Eye (tissue), 1 donor: ENCODE results near the gene SCUBE1.

Experiments
- DNase-seq: peaks from one replicate; pipeline ENCODE4 v3.0.0-alpha.2; 2015

SCUBE1 gene

DNA sequence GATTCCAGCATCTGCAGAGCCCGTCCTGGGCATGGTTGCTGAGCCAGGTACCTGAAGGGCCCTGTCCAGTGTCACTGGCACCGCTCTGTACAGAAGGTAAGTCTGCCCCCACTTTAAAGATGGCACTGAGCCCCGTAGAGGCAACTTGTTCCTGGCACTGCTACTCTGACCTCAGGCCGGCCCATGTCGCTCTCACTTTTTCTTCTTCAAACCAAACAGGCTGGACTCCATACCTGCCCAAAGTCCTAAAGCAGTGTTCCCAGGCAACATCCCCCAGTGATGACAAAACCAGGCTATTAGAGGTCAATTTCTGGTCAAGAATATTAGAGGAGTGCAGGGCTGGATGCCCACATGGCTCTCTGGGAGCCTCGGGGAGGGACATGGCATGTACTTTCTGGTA is 109.6 kb downstream of the SCUBE1 start:
- DNase-seq: no peak

DNA sequence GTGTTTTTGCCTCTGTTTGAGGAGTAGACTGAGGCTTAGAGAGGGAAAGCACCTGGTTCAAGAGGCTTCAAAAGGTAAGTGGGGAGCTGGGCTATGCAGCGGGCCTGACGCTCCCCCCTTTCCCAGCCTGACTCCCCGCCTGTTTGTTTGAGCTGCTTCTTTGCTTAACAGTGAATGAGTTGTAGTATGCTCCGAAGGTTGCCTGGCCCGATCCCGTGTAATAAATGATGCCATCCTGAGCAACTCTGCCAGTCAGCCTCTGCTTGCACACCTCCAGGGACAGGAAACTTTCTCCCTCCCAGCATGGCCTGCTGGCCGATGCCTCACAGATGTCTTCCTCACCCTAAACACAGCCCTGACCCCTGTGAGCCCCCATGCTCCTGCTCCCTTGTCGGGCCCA is 110.7 kb downstream of the SCUBE1 start:
- no peak for DNase-seq

DNA sequence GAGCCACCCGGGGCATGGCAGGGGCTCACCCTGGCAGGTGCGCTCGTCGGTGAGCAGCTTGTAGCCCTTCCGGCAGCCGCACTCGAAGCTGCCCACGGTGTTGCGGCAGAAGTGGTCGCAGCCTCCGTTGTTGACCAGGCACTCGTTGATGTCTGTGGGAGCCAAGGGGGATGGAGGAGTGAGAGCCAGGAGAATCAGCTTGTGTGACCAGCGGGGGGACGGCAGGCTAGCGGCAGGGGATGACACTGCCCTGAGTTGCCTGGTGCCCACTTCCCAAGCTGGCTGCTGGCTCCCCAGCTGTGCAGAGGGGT is 111.5 kb downstream of the SCUBE1 start:
- DNase-seq: no peak

DNA sequence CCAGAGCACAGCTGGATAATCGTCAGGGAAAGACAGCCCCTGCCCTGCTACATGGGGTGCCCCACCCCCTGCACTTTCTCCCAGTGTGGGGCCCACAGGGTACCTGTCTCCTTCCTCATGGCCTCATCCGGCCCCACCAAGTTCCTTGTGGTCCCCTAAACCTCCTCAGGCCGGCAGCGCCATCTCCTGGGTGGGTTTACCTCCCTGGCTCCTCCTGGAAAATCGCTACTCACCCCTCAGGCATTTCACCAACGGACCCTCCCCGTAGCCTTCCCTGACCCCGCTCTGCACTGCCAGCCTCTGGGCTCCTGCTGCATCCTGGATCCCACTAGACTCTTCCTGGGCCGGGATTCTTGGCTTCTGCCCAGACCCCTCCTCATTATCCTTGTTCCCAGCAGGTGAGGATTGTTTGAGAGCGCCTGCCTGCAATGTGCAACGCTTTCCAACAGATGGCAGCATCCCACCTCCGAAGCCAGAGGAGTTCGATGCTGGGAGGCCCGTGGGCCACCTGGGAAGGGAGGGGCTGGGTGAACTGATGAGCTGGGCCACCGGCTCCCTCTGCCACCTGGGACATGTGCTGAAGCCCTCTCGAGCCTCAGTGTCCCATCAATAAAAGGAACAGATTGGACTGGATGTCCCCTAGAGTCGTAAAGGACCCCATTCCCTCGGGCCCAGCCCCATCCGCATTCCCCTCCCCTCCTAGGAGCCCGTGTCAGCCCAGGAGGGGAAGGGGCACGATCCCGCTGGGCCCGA is 112.0 kb downstream of the SCUBE1 start:
- DNase-seq: peak; percentile 90

DNA sequence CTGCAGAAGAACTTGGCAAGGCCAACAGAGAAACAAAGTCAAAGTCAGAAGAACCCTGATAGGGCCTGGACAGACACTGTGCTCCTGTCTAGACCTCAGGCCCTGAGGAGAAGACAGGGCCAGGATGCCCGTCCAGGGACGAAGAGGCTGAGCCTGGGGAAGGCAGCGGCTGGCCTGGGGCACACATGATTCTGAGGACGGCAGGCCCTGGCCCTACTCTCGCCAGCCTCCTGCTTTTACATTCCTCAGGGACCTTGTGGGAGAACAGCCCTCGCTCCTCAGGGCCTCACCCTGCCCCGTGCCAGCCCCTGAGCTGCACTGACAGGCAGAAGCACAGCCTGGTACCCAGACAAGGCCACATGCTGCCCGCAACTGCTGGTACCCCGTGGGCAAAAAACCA is 112.6 kb downstream of the SCUBE1 start:
- no peak for DNase-seq

DNA sequence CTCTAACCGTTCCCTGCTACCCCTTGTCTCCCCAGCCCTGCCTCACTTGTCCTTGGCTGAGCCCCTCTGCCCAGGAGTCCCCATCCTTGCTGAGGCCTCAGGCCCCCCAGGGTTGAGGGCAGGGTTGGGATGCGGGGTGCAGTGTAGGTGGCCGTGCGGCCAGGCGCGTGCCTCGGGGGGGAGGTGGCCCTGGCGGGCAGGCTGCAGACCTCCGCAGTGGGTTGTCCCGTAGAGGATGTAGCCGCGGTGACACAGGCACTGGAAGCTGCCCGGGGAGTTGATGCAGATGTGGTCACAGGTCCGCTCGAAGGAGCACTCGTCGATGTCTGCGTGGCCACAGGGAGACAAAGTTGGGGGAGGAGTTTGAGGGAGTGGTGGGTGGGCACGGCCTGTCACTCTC is 114.3 kb downstream of the SCUBE1 start:
- DNase-seq: no peak

DNA sequence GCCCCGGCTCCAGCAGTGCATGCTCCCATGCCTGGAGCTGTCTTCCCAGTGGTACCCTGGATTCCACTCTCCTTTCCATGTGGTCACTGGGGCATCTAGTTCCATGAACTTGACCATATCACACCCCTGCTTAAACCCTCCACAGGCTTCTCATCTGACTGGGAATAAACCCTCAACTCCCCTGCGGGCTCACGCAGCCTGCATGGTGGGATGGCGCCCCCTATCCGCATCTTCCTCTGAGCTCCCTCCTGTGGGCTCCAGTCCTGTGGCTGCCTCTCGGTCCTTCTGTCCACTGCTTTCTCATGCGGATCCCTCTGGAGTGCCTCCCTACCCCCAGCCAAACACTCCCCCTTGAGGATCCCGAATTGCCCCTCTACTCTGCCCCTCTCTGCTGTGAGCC is 114.8 kb downstream of the SCUBE1 start:
- peak; percentile 57 for DNase-seq

DNA sequence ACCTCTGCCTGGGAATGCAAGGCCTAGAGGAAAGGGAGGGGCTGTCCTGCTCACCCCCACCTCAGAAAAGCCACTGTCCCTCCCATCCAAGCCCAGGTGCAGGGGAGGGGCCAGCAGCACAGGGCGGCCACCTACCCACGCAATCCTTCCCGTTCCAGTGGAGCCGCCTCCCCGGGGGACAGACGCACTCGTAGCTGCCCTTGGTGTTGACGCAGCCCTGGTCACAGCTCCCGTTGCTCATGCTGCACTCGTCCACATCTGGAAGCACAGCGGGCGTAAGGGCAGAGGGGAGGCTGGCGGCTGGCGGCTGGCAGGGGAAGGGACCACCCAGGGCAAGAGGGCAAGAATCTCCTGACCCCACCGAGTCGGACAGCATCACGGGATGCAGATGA is 115.9 kb downstream of the SCUBE1 start:
- DNase-seq: peak; percentile 53

DNA sequence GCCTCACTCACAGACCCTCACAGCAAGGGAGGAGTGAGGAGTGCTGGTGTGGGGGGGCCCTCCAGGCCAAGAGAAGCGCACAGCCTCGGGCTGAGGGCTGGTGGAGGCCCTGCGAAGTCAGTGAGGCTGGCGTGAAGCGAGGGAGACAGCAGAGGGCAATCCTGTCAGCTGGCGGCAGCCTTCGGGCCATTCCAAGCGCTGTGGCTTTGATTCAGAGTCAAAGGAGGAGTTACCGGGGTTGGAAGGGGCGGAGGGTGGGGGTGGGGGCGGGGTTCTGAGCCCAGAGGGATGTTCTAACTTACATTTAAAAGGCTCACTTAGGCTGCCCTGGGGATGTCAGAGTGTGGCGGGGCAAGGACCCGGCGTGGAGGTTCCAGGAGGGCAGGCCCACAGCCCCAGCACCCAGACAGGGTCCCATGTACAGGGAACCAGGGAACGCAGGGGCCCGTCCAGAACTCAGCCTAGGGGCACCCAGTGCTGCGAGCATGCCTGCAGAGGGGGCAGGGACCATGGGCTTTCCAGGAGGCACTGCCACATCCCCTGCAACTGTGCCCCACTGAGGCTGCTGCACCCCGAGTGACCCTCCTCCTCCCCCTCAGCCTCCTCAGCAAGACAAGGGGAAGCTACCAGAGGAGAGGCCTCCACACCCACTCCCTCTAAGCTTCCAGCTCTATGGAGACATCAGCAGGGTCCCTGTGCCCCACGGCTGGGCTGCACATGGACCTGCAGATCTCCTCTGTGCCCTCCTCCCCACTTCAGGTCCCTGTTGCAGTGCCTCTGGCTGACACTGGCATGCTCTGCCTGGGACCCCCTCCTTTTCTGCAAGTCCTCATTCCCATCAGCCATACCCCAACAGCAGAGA is 116.6 kb downstream of the SCUBE1 start:
- peak; percentile 82 for DNase-seq

DNA sequence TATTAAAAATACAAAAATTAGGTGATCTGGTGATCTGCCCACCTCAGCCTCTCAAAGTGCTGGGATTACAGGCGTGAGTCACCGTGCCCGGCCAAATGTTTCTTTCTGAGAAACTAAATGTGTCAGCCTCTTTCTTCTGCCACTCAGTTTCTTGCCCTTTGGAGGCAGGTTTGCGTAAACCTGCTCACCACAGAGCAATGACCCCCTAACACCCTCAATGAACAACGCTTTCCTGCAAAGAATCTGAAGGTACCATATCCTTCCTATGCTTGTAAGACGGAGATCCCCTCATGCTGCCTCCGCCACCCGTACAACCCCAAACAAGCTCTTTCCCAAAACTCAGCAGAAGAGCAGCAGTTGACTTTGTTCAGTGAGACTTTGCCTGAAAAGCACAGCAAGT is 117.6 kb downstream of the SCUBE1 start:
- DNase-seq: no peak

DNA sequence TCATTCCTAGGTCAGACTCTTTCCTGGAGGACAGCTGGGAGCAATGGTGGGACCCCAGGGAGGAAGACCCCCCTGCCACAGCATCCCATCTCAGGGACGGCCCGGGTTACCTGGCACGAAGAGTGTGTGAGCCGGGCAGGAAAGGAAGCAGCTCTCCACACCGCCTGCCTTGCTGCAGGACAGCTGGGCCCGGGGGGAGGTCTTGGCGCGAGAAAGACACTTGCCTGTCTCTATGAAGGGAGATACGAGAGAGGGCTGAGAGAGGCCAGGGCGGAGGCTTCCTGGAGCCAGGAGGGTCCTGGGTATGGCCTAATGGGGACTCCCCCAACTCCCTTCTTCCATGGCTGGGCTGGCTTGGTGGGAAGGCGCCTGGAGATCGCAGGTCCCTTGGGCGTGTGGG is 120.2 kb downstream of the SCUBE1 start:
- no peak for DNase-seq

DNA sequence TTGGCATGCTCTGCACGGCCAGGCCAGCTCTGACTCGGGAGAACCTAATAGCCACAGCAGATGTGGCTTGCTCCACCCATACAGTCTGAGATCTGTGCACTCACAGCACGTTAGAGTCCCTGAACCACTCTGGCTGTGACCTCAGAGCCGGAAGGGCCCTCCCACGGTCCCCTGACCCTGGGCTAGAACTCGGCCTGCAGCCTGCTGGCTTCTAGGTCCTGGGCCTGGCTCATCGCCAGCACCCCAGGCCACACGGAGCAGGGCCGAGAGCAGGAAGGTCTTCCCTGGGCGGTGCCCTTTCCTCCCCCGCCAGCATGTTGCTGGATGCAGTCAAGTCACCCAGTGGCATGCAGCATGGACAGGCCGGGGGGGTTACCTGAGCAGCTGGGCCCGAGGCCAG is 120.9 kb downstream of the SCUBE1 start:
- DNase-seq: no peak

DNA sequence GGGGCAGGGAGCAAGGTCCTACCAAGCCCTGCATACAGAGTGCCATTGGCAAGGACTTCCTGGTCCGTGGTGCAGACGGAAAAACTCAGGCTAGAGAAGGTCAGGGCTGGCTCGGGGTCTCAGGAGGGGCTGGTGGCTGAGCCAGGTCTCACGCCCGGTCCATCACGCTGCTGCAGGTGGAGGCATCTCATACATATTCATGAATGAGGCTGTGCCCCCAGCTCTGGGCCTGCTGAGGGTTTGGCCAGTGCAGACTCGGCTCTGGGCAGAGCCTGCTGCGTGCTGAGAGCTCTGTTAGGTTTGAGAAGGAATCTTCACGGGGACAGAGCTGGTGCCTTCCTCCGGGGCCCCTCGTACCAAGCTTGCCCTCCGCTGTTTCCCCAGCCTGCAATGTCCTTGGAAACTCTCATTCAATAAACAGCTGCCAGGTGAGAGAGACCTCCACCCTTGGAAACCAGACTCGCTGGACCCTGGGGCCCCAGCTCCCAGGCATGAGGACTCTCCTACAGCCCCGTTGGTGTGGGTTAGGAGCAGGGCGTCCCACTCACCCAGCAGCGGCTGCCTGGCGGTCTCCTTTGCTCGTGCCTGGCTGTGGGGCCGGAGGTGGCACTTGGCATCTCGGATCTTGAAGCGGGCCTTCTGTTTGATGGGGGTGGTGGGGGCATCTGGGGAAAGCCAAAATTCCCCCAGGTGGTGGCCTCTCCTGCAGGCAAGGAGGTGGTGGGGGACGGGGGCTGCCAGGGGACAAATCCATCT is 122.4 kb downstream of the SCUBE1 start:
- DNase-seq: no peak

DNA sequence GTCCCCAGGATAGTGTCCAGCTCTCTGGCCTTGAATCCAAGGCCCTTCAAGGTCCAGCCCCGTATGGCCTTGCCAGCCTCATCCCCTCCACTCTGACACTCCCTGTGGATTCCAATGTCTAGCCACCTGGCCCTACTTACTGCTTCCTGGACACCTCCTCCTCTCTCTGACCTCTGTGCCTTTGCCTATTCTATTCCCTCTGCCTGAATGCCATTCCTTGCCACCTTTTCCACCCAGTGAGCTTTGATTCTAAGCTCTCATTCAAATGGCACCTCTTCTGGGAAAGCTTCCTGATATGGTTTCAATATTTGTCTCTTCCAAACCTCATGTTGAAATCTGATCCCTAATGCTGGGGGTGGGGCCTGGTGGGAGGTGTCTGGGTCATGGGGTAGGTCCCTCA is 124.4 kb downstream of the SCUBE1 start:
- no peak for DNase-seq

DNA sequence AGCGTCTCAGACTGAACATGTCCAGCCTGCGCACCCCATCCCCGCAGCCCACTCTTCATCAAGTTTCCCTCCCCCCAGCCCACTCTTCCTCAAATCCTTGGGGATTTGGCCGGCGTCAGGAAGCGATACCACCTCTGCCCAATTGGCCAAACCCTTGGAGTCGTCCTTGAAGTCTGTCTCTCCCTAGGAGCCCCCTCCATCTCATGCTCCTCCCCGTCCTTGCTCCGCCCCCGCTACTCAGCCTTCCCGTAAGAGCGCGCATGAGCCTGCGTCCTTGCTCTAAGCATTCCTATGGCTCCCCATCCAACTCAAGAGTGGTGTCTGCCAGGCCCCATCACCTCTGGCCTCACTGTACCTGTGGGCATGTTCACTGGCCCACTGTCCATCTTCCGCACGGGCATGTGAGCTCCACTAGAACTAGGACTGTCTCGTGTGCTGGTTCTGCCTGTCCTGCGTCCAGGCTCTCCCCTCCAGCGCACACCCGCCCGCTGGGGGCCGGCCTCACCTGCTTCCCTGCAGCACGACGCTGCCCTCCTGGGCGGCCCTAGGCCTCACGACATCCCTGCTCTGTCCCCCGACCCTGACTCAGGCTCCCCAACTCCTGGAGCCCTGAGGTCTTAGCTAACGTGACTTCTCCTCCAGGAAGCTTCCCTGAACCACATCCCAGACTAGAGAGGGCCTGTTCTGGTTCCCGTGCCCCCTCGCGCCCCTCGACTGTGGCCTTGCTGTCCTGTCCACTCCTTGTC is 125.7 kb downstream of the SCUBE1 start:
- DNase-seq: no peak

DNA sequence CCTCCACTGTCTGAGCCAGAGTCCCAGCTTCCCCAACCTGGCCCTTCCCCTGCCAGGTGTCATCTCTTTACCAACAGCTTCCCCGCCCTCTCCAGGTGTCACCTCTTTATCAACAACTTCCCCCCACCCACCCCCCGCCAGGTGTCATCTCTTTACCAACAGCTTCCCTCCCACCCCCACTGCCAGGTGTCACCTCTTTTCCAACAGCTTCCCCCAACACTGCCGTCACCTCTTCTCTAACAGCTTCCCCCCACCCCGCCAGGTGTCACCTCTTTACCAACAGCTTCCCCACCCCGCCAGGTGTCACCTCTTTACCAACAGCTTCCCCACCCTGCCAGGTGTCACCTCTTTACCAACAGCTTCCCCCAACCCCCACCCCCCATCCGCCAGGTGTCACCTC is 126.4 kb downstream of the SCUBE1 start:
- DNase-seq: no peak

DNA sequence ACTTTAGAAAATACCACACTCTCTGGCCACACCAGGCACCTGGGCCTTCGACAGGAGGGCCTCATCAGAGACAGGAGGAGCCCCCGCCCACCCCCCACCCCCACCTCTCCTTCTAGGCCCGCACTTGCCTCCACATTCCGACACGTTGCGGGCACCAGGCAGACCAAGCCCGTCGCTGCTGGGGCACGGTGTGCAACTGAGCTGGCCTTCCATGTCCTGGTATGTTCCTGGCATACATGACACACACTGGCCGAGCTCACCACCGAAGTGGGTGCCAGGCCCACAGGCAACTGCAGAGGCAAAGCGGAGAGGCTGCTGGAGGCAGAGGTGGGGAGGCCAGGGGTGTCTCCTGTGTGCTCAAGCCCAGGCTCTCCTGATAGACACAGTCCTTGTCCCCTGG is 129.2 kb downstream of the SCUBE1 start:
- no peak for DNase-seq

DNA sequence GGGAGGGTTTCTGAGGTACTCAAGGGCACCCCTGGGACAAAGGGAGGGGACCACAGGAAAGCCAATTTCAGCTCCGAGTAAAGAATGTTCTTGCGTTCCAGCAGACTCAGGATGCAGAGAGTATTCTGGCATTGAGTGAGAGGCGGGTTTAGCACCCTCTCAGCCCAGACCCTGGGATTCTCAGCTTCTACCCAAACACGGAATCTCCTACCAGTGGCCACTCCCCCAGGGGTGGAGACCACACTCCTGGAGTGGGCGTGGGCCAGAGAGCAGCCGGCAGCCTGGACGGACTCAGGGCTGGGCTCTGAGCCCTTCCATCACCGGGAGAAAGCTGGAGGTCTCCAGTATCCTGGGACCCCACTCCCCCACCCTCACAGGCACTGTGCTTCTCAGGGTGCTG is 130.1 kb downstream of the SCUBE1 start:
- DNase-seq: peak; percentile 28

DNA sequence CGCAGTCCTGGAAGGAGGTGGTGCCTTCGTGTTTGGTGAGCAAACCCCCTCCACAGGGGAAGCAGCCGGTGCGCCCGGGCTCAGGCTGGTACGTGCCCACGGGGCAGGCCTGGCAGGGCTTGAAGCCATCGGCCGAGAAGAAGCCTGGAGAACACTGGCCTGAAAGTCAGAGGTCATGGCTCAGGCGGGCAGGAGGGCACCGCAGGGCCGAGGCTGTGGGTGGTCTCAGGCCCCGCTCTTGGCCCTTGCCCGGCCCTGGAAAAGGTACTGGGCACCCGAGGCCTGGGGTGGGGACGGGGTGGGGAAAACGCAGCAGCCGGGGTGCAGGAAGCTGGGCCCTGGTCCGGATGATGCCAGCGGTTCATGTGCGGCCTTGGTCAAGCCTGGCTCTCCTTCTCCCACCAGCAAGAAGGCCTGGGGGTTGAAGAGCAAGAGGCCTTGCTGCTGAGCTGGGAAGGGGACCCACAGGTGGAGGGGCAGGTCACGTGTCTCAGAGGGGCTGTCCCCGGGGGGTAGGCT is 130.7 kb downstream of the SCUBE1 start:
- no peak for DNase-seq

DNA sequence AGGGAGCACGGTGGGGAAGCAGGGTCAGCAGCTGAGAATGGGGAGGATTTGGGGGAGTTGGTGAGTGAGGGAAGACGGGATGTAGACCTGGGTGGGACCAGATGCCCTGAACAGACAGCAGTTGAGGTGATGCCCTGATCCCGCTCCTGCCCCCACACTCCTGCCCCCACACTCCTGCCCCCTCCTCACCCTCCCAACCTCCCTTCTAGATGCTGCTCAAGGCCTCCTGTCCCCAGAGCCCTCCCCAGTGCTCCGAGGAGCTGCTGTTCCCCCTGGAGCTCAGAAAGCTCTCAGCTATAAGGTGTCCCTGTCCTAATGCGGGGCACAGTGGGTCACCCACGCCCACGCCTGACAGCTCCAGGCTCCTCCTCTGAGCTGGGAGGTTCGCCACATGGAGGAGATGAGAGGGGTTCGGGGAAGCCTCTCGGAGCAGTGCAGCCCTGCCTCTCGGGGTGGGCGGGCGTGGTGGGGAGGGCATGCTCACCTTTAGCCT is 131.2 kb downstream of the SCUBE1 start:
- DNase-seq: no peak

DNA sequence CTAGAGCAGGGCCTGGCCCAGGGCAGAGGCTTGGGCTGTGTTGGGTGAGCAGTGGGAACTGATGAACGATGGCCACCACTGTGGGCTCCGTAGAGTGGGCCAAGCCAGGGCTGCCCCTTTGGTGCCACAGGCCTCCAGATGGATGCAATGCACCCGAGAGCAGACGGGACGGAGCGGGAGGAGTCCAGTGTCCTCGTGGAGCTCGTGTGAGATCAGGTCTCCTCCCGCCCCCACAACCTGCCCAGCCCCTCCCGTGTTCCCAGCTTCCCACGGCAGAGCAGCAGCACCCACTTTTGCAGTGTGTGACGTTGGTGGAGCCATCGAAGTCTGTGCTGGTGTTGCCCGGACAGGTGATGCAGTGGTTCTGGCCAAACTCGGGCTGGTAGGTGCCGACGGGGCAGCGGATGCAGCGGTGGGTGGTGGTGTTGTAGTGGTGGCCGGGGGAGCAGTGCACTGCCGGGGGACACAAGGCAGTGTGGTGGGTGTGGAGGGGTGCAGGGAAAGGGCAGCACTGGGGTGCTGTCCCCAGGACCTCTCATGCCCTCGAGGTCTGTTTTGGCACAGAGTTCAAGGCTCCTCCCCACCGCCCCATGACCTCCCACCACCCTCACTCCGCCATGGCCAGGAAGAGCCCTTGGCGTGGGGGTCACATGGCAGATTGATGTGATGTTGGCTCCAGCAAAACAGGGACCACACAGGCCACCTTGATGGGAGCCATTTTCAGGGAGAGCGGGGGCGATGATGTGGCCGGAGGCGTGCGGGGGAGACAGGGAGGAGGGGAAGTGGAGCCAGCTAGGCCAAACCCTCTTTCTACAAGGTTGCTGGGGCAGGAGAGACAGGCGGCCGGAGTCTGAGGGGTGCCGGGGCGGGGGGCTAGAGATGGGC is 132.3 kb downstream of the SCUBE1 start:
- DNase-seq: no peak

DNA sequence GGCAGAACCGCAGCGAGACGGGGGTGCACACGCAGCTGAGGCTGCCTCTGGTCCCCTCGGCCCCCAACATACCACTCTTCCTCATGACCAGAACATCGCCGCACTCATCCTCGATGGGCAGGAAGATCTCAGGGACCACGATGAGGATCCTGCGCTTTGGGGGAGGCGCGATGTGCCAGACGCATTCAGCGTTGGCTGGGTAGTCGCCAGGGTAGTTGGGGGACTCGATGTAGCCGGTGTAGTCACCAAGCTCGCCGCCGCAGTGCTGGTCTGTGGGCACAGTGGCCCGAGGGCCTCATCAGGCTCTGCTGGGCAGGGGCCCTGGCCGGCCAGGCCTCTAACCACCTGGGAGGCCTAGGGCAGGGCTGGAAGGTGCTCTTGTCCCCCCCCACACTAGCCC is 133.2 kb downstream of the SCUBE1 start:
- no peak for DNase-seq
